ENCODE results near the gene PLA2G4D.

The PLA2G4D gene

DNA sequence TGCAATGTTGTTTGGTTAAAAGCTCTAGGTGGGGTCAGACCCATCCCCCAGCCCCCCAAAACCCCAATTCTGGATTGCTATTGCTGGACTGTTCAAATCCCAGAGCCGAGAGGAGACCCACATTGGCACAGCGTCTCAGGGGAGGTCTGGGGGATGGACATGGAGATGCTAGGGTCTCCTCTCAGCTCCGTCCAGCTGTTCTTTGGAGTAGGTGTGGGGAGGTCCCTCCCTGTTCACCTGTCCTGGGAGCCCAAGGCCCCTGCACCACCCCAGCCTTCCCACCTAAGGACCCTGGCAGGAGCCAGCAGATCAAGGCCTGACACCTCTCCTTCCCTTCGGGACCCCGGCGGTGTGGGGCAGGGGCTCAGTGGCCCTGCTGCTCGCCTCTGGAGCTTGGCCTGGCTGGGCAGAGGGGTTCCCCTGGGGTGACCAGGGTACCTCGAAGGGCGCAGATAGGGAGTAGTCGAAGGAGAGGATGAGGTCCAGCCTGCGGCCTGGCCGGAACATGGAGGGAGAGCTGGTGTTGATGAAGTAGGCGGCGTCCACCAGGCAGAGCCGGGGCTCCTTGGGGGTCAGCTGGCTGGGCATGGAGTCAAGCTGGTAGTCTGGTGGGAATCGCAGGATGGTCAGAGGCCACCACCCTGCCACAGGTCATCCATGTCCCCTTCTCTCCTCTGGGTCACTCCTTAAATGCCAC lies 23.9 kb downstream of the PLA2G4D start:
- DNase-seq: no peak

DNA sequence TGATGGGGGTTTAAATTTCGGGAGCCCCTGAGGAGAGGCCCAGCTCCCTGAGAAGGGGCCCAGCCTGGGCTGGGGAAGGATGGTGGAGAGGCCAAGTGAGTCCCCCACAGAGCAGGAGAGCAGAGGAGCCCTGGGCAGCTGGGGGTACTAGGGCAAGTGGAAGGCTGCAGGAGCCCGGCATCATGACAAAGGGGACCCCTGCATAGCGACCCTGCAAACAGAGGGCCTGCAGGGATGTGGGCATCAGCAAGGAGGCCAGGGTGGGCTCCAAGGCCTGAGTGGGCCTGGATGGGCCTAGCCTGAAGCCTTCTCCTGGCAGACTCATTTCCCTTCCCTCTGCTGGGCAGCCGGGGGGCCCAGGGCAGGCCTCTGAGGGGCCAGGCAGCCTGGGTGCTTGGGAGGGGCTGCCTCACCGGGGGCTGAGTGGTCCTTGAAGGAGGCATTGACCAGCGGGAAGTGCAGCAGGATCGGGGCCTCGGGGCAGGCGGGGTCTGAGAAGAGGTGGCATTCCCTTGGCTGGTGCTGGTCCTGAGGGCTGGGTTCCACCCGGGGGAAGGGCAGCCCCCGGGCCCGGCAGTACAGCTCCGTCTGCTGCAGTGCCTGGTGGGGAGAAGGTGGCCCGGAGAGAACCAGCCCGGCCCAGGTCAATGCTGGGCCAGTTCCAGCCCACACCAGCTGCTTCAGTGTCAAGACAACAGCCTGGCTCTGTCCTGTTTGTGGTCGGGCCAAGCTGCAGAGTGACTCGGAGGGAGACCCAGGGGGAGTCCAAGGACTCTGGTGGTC lies 24.7 kb downstream of the PLA2G4D start:
- DNase-seq: no peak

DNA sequence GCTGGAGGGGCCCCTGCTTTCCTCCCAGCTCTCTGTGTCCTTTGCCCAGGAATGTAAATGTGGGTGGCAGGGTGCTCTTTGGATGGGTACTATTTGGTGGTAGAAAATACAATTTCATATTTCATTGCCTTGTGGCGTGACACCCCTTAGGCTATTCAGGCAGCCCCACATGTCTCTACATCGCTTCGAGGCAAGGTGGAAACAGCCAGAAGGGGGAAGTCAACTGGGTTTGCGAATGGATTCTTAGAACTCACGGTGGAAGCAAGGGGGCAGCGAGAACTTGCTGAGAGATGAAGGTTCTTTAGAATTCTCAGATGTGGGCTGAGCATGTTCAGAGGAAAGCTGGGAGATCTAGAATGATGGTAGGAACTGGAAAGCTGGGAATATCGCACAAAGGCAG lies 25.3 kb downstream of the PLA2G4D start:
- no peak for DNase-seq

DNA sequence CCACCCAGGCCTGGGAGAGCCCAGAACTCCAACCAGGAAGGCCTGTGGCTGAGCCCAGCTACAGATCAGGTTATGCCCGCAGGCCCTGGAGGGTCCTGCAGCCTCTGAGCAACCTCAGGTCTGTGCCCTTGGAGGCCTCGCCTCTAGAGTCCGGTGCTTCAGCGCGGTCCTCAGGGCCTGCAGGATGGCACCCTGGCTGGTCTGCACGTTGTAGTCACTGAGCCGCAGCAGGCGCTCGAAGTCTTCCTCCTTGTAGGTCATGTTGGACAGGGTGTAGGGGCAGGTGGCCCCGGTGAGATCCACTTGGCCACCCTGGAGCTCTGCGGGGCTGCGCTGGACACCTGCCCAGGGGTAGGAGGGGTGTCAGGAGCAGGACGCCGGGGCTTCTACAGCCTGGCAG lies 25.8 kb downstream of the PLA2G4D start:
- DNase-seq: no peak

DNA sequence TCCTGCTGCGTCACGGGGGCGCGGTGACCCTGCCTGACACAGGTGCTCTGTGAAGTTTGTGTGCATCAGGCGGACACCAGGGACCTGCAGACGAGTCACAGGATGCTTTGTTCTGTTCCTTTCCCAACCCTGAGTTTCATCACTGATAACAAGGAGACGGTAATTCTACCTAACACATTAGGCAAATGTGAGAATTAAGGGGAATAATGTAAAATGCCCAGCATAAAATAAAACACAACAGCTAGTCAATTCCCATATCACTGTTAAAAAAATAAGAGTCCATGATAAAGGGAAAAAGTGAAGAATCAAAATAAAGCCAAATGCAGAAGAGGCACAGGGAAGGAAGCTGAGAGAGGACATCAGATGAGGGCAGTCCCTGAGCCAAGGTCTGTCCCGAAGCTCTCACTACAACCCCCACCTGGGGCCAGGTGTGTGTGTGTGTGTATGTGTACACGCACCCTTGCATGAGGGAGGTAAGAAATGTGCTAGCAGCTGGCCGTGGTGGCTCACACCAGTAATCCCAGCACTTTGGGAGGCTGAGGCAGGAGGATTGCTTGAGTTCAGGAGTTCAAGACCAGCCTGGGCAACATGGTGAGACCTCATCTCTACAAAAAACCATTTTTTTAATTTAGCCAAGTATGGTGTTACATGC lies 27.5 kb downstream of the PLA2G4D start:
- DNase-seq: no peak

DNA sequence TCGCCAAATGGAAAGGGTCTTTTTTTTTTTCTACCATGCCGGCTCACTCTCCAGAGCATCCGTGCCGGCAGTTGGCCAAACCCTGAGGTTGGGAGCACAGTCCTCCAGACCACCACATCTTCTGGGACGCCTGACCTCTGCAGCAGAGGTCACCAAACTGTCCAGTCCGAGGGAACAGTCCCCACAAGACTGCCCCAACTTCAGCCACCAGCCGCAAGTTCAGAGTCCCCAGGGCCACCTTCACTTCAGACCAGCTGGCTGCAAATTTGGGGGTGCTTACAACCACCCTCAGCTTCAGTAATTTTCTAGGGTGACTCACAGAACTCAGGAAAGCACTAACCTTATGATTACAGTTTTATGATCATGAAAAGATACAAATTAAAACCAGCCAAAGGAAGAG lies 28.9 kb downstream of the PLA2G4D start:
- no peak for DNase-seq

DNA sequence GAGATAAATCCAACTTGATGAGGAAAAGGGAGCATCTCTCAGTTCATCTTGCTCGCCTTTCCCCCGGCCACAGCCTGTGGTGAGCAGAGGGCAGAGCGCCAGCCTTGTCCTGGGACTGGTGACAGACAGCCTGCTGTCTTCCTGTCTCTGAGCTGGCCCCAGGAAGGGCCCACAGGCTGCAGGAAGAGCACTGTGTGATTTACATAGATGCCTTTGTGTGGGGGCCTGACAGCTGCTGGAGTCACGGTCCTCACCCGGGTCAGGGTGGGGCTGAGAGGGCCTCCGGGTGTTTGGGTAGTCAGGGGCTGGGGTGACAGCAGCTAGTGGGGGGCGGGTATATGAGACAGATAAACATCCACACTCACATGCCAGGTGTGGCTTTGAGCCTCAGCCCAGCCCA lies 29.3 kb downstream of the PLA2G4D start:
- peak; percentile 58 for DNase-seq

DNA sequence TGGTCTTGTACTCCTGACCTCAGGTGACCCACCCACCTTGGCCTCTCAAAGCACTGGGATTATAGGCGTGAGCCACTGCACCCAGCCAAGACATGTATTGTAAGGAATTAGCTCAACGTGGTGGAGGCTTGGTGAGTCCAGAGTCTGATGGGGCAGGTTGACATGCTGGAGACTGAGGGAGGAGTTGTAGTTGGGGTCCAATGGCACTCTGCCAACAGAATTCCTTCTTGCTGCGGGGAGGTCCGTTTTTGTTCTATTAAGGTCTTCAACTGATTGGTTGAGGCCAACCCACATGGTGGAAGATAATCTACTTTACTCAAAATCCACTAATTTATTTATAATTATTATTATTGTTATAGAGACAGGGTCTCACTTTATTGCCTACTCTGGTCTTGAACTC lies 30.1 kb downstream of the PLA2G4D start:
- DNase-seq: no peak

DNA sequence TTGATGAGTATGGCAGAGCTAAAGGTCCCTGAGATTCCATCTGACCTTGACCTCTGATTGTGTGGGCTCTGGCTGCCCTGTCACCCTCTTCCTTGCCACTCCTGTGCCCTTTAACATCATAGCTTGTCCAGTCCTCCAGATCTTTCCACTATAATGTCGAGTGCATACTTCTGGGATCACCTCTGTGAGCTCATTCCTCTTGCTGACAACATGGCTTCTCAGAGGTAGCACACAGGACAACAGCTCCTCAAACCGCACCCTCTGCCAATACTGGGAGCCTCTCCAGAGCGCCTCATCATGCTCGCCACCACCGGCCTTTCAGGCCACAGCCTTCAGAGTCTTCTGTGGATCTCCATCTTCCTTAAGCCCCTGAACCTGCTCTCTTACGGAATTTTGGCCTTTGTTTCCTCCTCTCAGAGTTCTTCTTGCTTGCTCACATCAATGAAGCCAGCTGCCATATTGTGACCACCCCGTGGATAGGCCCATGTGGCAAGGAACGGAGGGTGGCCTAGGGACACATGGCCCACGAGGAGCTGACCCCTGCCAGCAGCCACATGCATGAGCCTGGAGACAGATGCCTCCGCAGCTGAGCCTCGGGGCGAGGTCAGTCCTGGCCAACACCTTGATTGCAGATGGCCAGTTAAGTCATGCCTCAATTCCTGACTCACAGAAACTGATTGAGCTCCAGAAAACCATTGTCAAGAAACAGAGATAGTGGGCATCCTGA lies 31.1 kb downstream of the PLA2G4D start:
- no peak for DNase-seq

DNA sequence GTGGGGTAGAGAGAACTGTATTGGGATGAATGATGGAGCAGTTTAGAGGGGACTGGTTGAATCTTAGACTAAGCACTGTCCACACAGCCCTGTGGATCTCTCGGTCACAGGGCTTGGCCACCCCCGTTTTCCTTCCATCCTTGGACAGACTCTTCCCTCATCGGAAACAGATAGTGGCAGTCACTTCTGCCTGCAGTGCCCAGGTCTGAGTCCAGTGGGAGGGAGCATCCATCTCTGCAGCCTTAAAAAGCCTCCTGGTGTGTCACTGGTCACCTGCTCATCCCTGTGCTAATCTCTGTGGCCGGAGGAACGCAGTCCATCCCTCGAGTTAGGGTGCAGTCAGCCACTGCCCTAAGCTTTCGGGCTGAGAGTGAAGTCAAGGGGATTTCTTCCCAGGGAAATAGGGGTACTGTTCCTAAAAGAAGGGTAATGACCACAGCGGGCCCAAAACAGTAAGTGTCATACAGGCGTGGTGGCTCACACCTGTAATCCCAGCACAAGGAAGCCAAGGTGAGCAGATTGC lies 32.0 kb downstream of the PLA2G4D start:
- no peak for DNase-seq

DNA sequence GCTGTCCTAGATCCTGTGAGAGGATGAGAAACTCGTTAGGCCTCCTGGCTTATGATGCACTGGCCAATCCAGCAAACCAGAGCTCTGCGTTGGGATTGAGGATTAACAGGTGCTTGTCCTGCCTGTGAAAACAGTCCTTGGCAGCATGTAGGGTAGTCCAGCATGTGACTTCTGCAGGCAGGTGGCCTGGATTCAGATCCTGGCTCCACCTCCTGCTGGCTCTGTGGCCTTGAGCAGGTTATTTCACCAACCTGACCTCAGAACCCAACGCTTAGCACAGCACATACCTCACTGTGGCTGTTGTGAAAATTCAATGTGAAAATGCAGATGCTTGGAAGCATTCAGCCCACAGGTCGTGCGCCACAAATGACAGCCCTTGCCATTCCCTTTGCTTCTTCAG lies 33.6 kb downstream of the PLA2G4D start:
- DNase-seq: no peak

DNA sequence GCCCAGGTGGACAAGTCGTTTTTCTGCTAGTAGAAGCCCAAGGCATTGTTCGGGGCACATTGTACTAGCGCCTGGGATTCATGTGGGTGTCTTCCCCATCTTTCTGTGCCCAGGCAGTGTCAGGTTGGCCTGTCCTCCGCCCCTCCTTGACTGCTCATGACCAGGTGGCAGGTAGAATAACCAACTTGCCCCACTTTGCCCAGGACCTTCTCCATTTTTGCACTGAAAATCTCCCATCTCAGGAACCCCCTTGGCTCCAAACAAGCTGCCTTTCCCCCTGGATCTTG lies 33.9 kb downstream of the PLA2G4D start:
- no peak for DNase-seq

DNA sequence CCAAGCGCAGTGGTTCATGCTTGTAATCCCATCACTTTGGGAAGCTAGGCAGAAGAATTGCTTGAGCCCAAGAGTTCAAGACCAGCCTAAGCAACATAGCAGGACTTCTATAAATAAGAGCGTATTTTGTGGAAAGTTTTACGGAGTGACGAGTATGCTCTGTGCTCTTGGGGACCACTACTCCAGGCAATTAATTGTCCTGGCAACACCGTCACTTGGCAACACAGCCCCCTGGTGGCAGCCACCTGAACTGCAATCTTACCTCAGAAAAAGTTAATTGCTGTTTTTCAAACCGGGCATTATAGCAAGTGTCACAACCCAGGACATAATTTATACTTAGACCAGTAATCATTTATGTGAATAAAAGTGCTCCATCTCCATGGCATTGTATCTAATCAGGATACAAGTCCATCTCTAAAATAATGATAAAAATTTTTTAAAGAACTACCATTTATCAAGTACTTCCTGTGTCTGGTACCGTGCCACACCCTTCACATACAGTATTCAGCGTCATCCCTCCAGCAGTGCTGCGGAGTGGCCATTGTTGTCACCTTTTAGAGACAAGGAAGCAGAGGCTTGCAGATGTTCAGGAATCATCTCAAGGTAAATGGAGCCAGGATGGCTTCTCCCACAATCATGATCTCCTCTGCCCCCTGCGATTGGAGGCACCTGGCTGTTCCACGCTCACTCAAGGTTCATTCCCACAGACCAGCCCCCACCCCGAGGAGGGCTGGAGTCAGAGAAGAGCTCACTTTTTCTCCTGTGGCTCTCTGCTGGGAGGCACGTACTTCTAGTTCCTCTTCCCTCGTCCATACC lies 34.5 kb downstream of the PLA2G4D start:
- peak; percentile 57 for DNase-seq

DNA sequence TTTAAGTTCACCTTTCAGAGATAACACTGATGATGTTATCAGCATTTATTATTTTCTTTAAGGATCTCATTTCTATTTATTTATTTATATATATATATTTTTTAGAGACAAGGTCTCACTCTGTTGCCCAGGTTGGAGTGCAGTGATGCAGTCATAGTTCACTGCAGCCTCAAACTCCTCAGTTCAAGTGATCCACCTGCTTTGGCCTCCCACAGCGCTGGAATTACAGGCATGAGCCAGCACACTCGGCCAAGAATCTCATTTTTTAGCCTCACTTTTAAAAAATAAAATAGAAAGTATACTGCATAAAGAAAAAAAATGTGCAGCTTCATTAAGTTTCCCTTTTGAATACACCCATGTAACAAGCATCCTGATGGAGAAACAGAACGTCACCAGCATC lies 35.6 kb downstream of the PLA2G4D start:
- DNase-seq: no peak

DNA sequence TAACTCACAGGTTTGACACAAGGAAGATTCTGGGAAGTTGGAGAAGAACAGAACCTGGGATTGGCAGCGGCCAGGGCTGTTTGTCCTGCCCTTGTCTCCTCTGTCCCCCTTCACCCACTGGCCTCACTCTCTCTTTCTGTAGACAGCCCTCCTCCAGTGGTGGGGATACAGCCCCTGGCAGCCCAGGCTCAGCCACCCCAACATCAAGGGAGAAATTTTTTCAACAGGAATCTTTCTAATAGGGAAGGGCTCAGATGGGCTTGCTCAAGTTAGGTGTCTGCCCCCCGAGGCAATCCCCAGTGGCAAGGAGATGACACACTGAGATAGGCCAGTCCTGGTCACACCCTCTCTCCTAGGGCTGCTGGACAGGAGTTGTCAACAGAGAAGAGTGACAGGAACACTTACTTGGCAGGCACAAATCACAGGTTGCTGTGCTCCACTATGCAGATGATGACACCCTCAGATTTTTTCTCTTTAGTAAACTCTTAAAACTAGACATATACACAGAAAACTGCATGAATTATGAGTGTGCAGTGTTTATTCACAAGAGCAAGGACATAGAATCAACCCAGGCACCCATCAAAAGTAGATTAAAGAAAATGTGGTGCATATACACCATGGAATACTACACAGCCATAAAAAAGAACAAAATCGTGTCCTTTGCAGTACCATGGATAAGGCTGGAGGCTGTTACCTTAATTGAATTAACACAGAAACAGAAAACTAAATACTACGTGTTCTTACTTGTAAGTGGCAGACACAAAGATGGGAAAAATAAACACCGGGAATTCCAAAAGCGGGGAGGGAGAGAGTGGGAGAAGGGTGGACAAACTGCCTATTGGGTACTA lies 36.3 kb downstream of the PLA2G4D start:
- no peak for DNase-seq

DNA sequence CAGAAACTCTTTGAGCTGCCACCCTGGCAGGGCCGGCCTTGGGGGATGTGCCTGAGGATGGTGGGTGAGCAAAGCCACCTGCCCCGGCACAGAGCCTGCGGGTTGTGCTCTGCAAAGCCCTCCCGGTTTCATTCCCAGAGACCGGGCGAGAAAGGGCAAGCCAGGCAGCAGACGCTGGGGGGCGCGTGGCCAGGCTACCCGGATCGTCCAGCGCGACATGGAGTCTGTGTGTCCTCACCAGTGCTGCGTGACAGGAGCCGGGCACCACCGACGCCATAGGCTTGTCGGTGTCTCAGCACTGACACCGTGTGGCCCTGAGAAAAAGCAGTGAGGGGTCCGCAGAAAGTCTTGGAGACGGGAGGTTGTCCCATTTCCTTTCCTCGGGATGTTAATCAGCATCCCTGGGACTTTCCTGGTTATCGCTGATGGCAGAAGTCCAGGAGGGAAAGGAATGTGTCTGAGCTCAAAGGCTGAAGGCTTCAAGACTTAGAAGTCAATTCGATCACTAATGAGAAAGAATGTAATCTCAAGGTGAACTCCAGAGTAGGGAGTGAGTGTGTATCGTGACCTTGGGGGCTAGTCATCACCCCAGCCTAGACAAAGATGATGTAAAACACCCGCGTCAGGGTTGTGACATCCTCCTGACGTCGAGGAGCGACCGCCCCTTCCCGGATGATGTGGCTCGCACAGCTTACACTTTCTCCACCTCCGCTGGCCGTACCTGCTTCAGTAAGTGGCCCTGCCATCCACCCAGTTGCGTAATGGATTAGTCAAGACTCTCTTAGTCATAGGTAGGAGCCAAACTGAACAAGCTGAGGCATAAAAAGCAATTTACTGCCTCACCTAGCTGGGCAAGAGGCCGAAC lies 37.2 kb downstream of the PLA2G4D start:
- DNase-seq: peak; percentile 65

DNA sequence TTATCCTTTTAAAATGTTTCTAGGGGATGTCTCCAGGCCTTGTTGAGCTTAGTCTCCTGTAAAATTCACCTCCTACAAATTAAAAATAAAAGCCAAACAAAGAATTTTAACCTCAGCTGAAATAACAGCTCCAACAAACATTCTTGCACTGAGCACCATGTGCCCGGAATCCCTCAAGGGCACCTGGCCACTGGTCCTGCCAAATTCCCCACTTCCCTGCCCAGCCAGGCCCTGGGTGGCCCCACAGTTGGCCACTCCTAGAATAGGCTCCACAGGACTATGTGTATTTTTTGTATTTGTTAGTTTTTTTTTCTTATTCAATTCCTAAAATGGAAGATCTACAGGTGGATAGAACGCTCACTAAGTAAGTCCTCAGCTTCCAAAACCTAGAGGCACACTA lies 40.4 kb downstream of the PLA2G4D start:
- no peak for DNase-seq

DNA sequence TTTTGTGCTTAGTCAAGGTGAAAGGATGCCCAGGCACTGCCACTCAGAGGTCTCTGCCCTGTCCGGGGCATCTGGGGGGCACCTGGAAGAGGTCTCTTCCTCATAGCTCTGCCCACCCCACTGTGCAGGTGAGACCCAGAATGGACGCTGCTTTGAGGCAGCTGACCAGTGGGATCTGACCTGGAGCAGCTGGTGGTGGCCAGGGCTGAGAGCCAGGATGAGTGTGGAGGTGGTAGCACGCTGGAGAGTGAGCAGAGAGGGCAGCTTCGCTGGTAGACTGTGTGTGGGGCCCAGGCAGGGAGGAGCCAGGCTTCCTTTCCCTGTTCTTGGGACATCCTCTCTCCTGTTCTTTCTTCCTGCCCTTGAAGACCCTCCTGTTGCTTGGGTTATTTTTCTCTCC lies 41.4 kb downstream of the PLA2G4D start:
- no peak for DNase-seq

DNA sequence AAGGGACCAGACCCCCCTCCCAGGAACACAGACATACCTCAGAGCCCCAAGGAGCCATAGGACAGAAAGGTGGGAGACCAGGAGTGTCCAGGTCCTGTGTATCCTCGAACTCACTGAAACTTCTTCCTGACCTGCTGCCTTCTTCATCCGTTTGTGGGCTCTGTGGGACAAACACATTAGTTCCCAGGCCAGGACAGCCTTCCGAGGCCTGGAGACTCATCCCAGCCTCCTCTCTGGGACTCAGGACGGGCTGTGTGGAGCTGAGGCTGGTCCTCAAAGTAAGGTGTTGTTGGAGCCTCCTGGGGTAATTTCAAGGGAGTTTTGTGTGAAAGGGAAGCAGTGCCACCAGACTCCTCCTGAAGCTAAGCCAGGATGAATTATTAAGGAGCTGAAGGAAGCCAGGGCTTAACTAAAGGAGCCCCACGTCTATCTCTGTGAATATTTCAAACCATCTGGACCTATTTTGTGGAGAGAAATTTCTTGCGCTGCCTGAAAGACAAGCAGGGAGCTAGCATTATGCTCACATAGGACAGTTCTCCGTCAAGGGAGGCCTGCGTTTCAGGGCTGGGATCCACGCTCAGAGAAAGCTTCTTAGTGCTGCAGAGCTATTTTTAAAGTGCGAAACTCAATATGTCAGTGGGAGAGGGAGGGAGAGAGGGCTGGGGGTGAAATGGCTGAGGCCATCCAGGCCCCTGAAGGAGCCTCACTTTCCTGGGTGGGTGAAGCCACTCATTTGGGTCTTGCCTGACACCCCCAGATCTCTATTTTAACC lies 43.7 kb downstream of the PLA2G4D start:
- no peak for DNase-seq

DNA sequence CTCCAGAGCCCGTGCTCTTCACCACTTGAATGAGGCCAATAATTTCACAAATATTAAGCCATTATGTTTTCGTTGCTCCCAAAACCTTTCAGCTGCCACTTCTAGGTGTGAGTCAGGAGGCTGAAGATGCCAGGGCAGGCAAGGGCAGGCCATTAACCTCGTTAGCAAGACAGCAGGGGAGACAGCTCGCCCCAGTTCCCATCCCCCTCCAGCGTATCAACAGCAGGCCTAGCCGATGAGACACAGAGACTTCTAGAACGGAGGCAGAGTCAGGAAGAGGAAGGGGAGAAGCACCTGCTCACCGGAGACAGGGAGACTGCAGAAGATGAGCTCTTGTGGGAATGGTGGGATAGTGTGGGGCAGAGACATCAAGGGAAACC lies 45.6 kb downstream of the PLA2G4D start:
- DNase-seq: no peak
